ENCODE results near the gene DLGAP4. TPM values are rescaled to one million over a fixed set of nuclear protein-coding genes. Genes with fewer than 3 reads are reported as not detected.
A peak's percentile ranks its signal among the peaks of the same experiment; 100 is the strongest.

DLGAP4 gene
- total and polyA plus RNA-seq, 2 of the 13 experiments (the other 11 are each of a cell fraction or from before 2014, with no cell fraction given): 15.2 to 26.7 TPM

- 31% methylated on average over 3 of the region's 3 CpGs for WGBS (ENCODE audit: low lambda C conversion rate)
- no peak for DNase-seq (ENCODE audit: low spot score)
- H3K9ac ChIP-seq (ENCODE audit: insufficient read depth, low read depth, low read length): no peak overlapping the region
- H3K4me2 ChIP-seq (ENCODE audit: low read depth, low read length): no peak overlapping the region
- H4K20me1 ChIP-seq (ENCODE audit: insufficient read depth, low read length): no peaks in the 10 kb centered on the region
- BruUV-seq (replicated peaks): no TSS peak
- ChIA-PET CTCF (ENCODE audit: low intra/inter-chr PET ratio, low total read pairs) (no interaction called here), POLR2A (no interaction called here)
- H3K79me2 ChIP-seq (ENCODE audit: insufficient read depth, low read length): no peaks in the 10 kb centered on the region
- intact Hi-C loops (cut with micrococcal nuclease; ENCODE audit: unreplicated experiment): no loop called here
- H3K9me3 ChIP-seq (ENCODE audit: low read length): no peaks in the 10 kb centered on the region
- peaks cover 0 to 12% of the 10 kb centered on the region in 2 experiments; a peak in 2 of 5 replicates for H3K27me3 ChIP-seq (ENCODE audit: control insufficient read depth in 1 of 2, insufficient read depth in 2 of 2, low read length in 2 of 2)
- TF ChIP-seq ZNF550 (CRISPR knock-in tag; IDR thresholded peaks at IDR 0.05; ENCODE audit: borderline replicate concordance) (no peak), ZNF678 (CRISPR knock-in tag; IDR thresholded peaks at IDR 0.05) (no peak), ZNF256 (CRISPR knock-in tag; conservative IDR thresholded peaks at IDR 0.05) (no peak), IRF2 (CRISPR knock-in tag; IDR thresholded peaks at IDR 0.05) (no peak), FOXP1 (IDR thresholded peaks at IDR 0.05) (no peak), FOXP1 (CRISPR knock-in tag; IDR thresholded peaks at IDR 0.05) (no peak), MED1 (CRISPR knock-in tag; IDR thresholded peaks at IDR 0.05) (no peak)
- no peak for ATAC-seq
- H3K4me3 ChIP-seq (replicated peaks in 1 of 3; ENCODE audit: insufficient read depth in 1 of 3, low read depth in 2 of 3, low read length in 3 of 3): no peak overlapping the region
- no peak overlapping the region for H2AFZ ChIP-seq (ENCODE audit: low read length)
- no peaks in the 10 kb centered on the region for H3K36me3 ChIP-seq (replicated peaks in 1 of 2; ENCODE audit: control insufficient read depth in 1 of 2, insufficient read depth in 2 of 2, low read length in 2 of 2)
- in situ Hi-C loops (cut with HindIII; ENCODE audit: extremely low pct_ligation_motif_present, low pct_unique_long_range_greater_than_20kb): no loop called here
- no peak overlapping the region for H3K27ac ChIP-seq (ENCODE audit: extremely low read length, insufficient read depth, low read length)
- FAIRE-seq: no peak
- no peaks in the 10 kb centered on the region for H3K4me1 ChIP-seq (ENCODE audit: insufficient read depth, low read length)
These were observed 8.1 kb upstream of the DLGAP4 start for GRCh38 chr20:36298061-36298460.

- ChIA-PET CTCF (ENCODE audit: low intra/inter-chr PET ratio, low total read pairs) (no interaction called here), POLR2A (no interaction called here)
- Histone ChIP-seq H3K4me2 (ENCODE audit: low read depth, low read length) (no peak overlapping the region), H2AFZ (ENCODE audit: low read length) (no peak overlapping the region), H3K79me2 (ENCODE audit: insufficient read depth, low read length) (no peaks in the 10 kb centered on the region), H3K27ac (ENCODE audit: extremely low read length, insufficient read depth, low read length) (no peak overlapping the region), H3K36me3 (replicated peaks in 1 of 2; ENCODE audit: control insufficient read depth in 1 of 2, insufficient read depth in 2 of 2, low read length in 2 of 2) (no peaks in the 10 kb centered on the region), H4K20me1 (ENCODE audit: insufficient read depth, low read length) (no peaks in the 10 kb centered on the region), H3K9ac (ENCODE audit: insufficient read depth, low read depth, low read length) (no peak overlapping the region), H3K9me3 (ENCODE audit: low read length) (no peaks in the 10 kb centered on the region), H3K4me3 (replicated peaks in 1 of 3; ENCODE audit: insufficient read depth in 1 of 3, low read depth in 2 of 3, low read length in 3 of 3) (no peak overlapping the region), H3K4me1 (ENCODE audit: insufficient read depth, low read length) (no peaks in the 10 kb centered on the region), H3K27me3 (ENCODE audit: control insufficient read depth in 1 of 2, insufficient read depth in 2 of 2, low read length in 2 of 2) (peaks cover 2 to 20% of the 10 kb centered on the region in 2 experiments; a peak in 3 of 5 replicates)
- DNase-seq (ENCODE audit: low spot score) (no peak), ATAC-seq (no peak), FAIRE-seq (no peak)
- intact Hi-C loops (cut with micrococcal nuclease; ENCODE audit: unreplicated experiment) (no loop called here), in situ Hi-C loops (cut with HindIII; ENCODE audit: extremely low pct_ligation_motif_present, low pct_unique_long_range_greater_than_20kb) (no loop called here)
- BruUV-seq (replicated peaks): no TSS peak
- TF ChIP-seq ZNF792 (CRISPR knock-in tag; IDR thresholded peaks at IDR 0.05) (no peak), ZNF567 (CRISPR knock-in tag; IDR thresholded peaks at IDR 0.05; ENCODE audit: borderline replicate concordance) (no peak), HMGA1 (CRISPR knock-in tag; conservative IDR thresholded peaks at IDR 0.05) (no peak), TAF15 (IDR thresholded peaks at IDR 0.05; ENCODE audit: low read depth, low read length, poor library complexity, severe bottlenecking) (no peak), RXRA (CRISPR knock-in tag; IDR thresholded peaks at IDR 0.05) (0 out of 2 replicates have a peak, but pooled peaks have one; percentile 22), ZKSCAN1 (IDR thresholded peaks at IDR 0.05; ENCODE audit: low read length) (peak; percentile 63; the same call in 1 of the 2 replicates), ZNF749 (CRISPR knock-in tag; IDR thresholded peaks at IDR 0.05; ENCODE audit: borderline replicate concordance) (no peak), HNRNPK (IDR thresholded peaks at IDR 0.05; ENCODE audit: low read depth, low read length, poor library complexity, severe bottlenecking) (no peak), CHD2 (IDR thresholded peaks at IDR 0.05; ENCODE audit: low read depth, low read length) (no peak), ZNF264 (CRISPR knock-in tag; IDR thresholded peaks at IDR 0.05) (no peak)
- TF ChIP-seq, protein P1, sequence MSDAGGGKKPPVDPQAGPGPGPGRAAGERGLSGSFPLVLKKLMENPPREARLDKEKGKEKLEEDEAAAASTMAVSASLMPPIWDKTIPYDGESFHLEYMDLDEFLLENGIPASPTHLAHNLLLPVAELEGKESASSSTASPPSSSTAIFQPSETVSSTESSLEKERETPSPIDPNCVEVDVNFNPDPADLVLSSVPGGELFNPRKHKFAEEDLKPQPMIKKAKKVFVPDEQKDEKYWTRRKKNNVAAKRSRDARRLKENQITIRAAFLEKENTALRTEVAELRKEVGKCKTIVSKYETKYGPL (CRISPR knock-in tag; IDR thresholded peaks at IDR 0.05): no peak
- WGBS (ENCODE audit: low lambda C conversion rate): 40% methylated on average over 11 of the region's 11 CpGs
These were observed 7.3 kb upstream of the DLGAP4 start for GRCh38 chr20:36298795-36299339.

Measured in HepG2 (cell line).